MM.1S (cell line): Measurements from ENCODE around the gene TUBGCP5.

Source experiments
- EZH2 ChIP-seq: fragments of 300-600 bp; sonication (generic); optimal IDR thresholded peaks from 2 replicates; pipeline ENCODE3; 2017; ENCODE audit warnings: low read depth, mild to moderate bottlenecking, antibody characterized with exemption, low read length, mixed read lengths
- EZH2phosphoT487 ChIP-seq: fragments of 300-600 bp; sonication (generic); IDR thresholded peaks from 2 replicates; pipeline ENCODE4 v1.6.1; 2018; ENCODE audit warnings: antibody characterized with exemption, low read length
- TF ChIP-seq, protein P1 (sequence below): fragments of 300-600 bp; sonication (generic); IDR thresholded peaks from 2 replicates; pipeline ENCODE4 v1.5.1; 2016; ENCODE audit warnings: antibody characterized with exemption, low read length, mixed read lengths

DNA sequence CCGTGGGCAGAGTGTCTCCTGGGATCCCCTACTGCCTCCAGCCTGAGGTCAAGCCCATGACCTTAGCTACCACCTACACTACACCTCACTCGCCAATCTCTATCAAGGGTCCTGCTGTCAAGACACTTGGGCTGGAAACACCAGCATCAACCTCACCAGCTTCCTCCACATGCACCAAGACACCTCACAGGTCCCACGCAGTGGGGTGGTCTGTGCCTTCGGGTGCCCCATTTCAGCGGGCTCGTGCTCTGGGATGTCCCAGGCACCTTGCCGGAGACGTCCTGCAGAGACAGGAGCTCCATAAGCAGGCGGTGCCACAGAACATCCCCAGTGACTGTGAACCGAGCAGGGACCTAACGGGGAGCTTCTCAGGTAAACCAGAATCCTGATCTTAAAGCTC is 79.2 kb downstream of the TUBGCP5 start:
- TF ChIP-seq, protein P1, sequence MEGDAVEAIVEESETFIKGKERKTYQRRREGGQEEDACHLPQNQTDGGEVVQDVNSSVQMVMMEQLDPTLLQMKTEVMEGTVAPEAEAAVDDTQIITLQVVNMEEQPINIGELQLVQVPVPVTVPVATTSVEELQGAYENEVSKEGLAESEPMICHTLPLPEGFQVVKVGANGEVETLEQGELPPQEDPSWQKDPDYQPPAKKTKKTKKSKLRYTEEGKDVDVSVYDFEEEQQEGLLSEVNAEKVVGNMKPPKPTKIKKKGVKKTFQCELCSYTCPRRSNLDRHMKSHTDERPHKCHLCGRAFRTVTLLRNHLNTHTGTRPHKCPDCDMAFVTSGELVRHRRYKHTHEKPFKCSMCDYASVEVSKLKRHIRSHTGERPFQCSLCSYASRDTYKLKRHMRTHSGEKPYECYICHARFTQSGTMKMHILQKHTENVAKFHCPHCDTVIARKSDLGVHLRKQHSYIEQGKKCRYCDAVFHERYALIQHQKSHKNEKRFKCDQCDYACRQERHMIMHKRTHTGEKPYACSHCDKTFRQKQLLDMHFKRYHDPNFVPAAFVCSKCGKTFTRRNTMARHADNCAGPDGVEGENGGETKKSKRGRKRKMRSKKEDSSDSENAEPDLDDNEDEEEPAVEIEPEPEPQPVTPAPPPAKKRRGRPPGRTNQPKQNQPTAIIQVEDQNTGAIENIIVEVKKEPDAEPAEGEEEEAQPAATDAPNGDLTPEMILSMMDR: no peak
- no peak for TF ChIP-seq EZH2
- TF ChIP-seq EZH2phosphoT487: no peak
